PC-9 (cell line): ENCODE measurements around the gene TMLHE.

Experiments used
- CTCF ChIP-seq: fragments of 200-600 bp; sonication (generic); conservative IDR thresholded peaks from 2 replicates; pipeline ENCODE4 v1.6.1; 2017; ENCODE audit warnings: mixed run types, antibody characterized with exemption, mild to moderate bottlenecking, moderate library complexity
- EZH2 ChIP-seq: fragments of 200-600 bp; sonication (generic); IDR thresholded peaks from 2 replicates; pipeline ENCODE4 v1.8.0; 2017; ENCODE audit warnings: antibody characterized with exemption, low read depth

GRCh38 chrX:155534800-155535199 lies 78.0 kb downstream of the TMLHE start:
- no peak for TF ChIP-seq CTCF
- no peak for TF ChIP-seq EZH2
